AG08395 (cell line): Measurements from ENCODE around the gene GPT2.

ENCODE experiments used
- DNase-seq: peaks from one replicate; pipeline ENCODE4 v3.0.0; 2012; ENCODE audit warnings: mixed read lengths, low spot score

Gene GPT2

DNA sequence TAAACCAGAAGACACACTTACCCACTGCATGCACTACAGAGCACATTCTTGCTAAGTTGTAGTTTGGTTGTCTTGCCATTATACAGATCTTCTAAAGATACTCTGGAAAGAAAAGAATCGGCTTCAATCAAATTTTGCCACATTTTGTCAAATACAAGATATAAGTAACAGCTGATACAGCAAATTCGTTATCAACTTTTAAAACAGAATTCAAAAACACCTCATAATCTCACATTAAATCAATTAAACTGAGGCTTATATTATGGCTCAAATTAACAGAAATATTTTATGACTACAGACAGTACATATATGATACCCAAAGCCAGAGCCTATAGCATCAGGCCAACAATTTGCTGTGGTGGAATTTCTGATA is 83.9 kb downstream of the GPT2 start:
- no peak for DNase-seq

- no peak for DNase-seq
Observed at GRCh38 chr16:46970089-46970488, 85.9 kb downstream of the GPT2 start.

GRCh38 chr16:46971271-46971670 is 87.1 kb downstream of the GPT2 start:
- DNase-seq = no peak

DNA sequence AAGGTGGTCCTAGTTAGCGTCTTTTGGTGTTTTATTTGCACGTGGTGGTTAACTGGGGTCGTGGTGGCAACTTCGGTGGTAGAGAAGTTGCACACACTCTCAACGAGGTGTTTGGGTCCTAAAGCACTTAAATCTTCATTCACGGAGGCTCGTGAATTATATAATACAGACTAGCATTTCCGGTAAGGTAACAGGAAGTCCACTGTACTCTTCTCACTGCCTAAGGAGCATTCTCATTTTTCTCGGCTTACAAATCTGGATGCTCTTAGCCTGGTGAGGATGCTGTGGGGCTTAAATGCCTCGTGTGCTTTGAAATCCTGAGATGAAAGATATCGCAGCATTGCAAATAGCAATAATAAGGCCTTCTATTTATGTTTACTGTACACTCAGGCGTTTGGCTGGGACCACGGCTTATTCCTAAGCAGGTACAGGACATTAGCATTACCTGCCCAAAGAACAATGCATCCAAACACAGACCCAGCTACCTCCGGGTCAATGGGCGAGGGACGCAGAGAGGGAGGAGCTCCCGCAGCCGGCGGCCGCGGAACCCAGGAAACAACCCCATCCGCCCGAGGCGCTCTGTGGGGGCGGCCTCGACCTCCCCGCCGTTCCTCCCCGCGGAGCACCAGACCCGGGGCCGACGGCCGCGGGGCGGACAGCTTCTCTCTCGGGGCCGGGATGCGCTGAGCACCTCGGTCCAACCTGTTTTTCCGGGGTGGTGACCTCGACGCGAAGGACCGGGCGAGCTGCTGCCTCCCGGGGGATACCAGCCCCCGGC is 88.5 kb downstream of the GPT2 start:
- peak; percentile 49 for DNase-seq

- DNase-seq = peak; percentile 95
Observed at GRCh38 chr16:46973207-46973995, 89.2 kb downstream of the GPT2 start, which contains the start of gene DNAJA2. DNAJA2 (minus strand) TSS chr16:46973674; CDS start chr16:46973572, 102 bp downstream.

GRCh38 chr16:46973996-46974324 is 89.8 kb downstream of the GPT2 start:
- no peak for DNase-seq

GRCh38 chr16:46974352-46974751 is 90.2 kb downstream of the GPT2 start:
- no peak for DNase-seq

DNA sequence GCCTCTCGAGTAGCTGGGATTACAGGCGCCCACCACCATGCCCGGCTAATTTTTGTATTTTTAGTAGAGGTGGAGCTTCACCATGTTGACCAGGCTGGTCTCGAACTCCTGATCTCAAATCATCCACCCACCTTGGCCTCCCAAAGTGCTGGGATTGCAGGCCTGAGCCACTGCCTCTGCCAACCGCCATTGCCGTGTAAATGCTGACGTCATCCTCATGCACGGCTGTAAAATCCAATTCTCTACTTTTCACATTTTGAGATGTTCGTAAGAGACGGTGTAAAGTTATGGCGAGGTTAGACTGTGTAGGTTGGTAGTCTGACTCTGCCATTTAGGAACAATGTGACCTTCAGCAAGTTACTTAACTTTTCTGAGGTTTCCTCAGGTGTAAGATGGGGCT is 91.0 kb downstream of the GPT2 start:
- DNase-seq = no peak

DNA sequence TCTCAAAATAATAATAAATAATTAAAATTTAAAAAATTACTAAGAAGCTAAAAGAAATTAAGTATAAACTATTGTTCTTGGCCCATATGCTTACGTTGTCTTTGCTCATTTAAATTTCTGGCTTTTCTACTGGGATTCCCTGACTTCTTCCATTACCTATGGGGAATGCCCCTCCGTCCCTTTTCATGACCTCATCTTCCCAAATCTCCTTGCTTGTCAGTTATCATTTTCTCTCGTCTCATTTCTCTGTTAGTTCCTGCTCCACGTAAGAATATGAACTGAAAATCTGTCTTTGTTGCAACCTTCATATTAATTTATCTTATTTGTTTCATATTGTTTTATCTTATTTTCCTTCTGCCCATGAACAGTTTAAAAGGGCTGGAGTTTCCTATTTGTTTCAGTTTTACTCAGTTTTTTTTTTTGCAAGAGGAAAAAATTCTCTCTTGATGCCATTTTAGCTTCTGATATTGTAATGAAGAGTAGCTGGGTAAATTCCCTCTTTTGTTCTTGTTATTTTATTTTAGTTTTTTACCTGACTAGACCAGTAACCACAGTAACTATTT is 91.8 kb downstream of the GPT2 start:
- no peak for DNase-seq

DNA sequence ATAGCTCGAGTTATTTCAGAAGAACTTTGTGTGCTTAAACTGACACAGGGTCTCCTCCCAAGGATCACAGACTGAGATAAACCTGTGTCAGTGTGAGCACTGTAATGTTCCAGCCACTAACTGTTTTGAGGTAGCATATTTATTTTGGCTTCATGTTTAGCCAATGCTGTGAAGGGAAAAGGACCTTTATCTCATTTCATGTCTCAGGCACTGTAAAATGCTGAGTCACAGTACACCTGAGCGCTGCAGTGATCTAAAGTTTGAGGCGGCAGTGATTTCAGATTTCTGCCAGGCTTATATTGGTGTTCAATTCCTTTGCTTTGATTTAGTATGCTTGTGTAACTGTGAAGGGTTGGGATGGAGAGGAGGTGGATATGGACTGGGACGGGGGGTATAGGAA is 92.4 kb downstream of the GPT2 start:
- DNase-seq = no peak
